ENCODE results near the gene LHFPL3. TPM values are rescaled to one million over a fixed set of nuclear protein-coding genes. Genes with fewer than 3 reads are reported as not detected.

Gene LHFPL3
- total and polyA plus RNA-seq, 9 of the 15 experiments (the other 6 are each of a cell fraction or from before 2014, with no cell fraction given): 0.21 to 0.52 TPM; not detected in 7

DNA sequence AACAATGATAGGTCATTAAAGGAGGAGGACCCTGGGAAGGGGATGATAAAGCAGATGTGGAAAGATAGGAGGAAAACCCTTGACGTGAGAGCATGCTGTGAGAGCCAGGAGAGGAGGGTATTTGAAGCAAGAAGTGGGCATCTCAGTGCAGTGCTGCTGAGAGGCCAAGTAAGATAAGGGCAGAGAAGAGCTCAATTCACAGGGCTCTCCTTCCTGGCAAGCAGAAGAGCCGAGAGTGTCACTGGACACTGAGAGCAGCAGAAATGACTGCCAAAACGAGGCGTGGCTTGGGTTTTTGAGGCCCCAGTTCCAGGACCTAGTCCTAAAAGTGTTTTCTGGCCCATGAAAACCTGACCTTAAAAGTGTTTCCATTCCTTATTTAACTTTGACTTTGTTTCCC lies 213.5 kb downstream of the LHFPL3 start (continued):
- TF ChIP-seq, protein P1, sequence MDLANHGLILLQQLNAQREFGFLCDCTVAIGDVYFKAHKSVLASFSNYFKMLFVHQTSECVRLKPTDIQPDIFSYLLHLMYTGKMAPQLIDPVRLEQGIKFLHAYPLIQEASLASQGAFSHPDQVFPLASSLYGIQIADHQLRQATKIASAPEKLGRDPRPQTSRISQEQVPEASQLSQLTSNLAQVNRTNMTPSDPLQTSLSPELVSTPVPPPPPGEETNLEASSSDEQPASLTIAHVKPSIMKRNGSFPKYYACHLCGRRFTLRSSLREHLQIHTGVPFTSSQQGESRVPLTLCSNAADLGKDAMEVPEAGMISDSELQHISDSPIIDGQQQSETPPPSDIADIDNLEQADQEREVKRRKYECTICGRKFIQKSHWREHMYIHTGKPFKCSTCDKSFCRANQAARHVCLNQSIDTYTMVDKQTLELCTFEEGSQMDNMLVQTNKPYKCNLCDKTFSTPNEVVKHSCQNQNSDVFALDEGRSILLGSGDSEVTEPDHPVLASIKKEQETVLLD (IDR thresholded peaks at IDR 0.05): no peak
- TF ChIP-seq, protein P2, sequence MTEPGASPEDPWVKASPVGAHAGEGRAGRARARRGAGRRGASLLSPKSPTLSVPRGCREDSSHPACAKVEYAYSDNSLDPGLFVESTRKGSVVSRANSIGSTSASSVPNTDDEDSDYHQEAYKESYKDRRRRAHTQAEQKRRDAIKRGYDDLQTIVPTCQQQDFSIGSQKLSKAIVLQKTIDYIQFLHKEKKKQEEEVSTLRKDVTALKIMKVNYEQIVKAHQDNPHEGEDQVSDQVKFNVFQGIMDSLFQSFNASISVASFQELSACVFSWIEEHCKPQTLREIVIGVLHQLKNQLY (CRISPR knock-in tag; conservative IDR thresholded peaks at IDR 0.05): no peak
- no peak for TF ChIP-seq FOXA1 (IDR thresholded peaks at IDR 0.05; ENCODE audit: borderline replicate concordance)

DNA sequence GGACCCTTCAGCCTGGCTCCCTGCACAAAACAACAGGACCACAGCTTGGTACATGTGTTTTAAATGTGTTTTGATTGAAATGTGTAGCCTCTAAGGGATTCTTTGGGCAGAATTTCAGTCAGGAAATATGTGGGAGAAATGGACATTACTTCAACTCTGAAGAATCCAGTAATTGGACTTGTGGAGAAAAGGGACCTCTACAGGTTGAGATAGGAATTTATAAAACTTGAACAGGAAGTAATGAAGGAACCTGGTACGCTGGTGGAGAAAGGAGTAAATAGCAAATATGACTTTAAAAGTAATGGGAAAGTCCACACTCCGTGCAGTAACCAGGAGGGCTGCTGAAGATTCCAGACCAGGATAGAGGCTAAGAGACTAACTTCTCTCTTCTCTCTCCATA lies 220.5 kb downstream of the LHFPL3 start:
- no peaks in the 10 kb centered on the region for H3K36me3 ChIP-seq (ENCODE audit: control insufficient read depth, insufficient read depth, low read length)
- no TSS peak for BruUV-seq (replicated peaks)
- no peaks in the 10 kb centered on the region for H4K20me1 ChIP-seq (replicated peaks; ENCODE audit: control insufficient read depth, insufficient read depth, low read length)
- intact Hi-C loops (cut with micrococcal nuclease): loop anchor here (10.0 kb wide), 1 partner anchor 324 kb away; no protein-coding TSS in a partner anchor
- no peak overlapping the region for H3K4me2 ChIP-seq (ENCODE audit: insufficient read depth, low read length)
- WGBS (ENCODE audit: insufficient coverage, low coverage, missing lambda C conversion rate): 0% methylated on average over 2 of the region's 2 CpGs
- DNase-seq (ENCODE audit: extremely low read depth in 1 of 4, low spot score in 3 of 4): peak in 2 of 4 experiments; percentile 9 to 17
- no peak overlapping the region for H3K9ac ChIP-seq (ENCODE audit: insufficient read depth in 1 of 2, low read depth in 2 of 2, low read length in 2 of 2)
- POLR2A ChIA-PET: interaction anchor here (0.6 kb wide), 1 partner anchor 80 kb away, joined by 3 read pairs; no protein-coding TSS in a partner anchor
- CTCF ChIA-PET (ENCODE audit: low intra/inter-chr PET ratio): no interaction called here
- H3K27me3 ChIP-seq (ENCODE audit: control insufficient read depth in 2 of 2, insufficient read depth in 2 of 2, low read length in 2 of 2): no peaks in the 10 kb centered on the region
- FAIRE-seq: no peak
- H3K9me1 ChIP-seq (ENCODE audit: control insufficient read depth, insufficient read depth, low read length): no peaks in the 10 kb centered on the region
- in situ Hi-C loops (cut with MboI): no loop called here
- H3K4me1 ChIP-seq (replicated peaks in 1 of 2; ENCODE audit: control insufficient read depth in 2 of 2, insufficient read depth in 2 of 2, low read length in 2 of 2): no peaks in the 10 kb centered on the region
- H2AFZ ChIP-seq (ENCODE audit: low read depth, low read length): no peak overlapping the region
- no peaks in the 10 kb centered on the region for H3K79me2 ChIP-seq (ENCODE audit: control insufficient read depth, insufficient read depth, low read length)
- H3K4me3 ChIP-seq: no peak overlapping the region
- no peak for TF ChIP-seq HNRNPUL1 (IDR thresholded peaks at IDR 0.05; ENCODE audit: low read length)
- TF ChIP-seq FOXA3 (CRISPR knock-in tag; conservative IDR thresholded peaks at IDR 0.05 in 1 of 2, IDR thresholded peaks at IDR 0.05 in 1 of 2): no peak
- TF ChIP-seq RAD21 (CRISPR knock-in tag; conservative IDR thresholded peaks at IDR 0.05 in 1 of 2, IDR thresholded peaks at IDR 0.05 in 1 of 2): peak in 1 of 2 experiments; percentile 7; a peak in 1 of 4 replicates
- TF ChIP-seq, protein P3, sequence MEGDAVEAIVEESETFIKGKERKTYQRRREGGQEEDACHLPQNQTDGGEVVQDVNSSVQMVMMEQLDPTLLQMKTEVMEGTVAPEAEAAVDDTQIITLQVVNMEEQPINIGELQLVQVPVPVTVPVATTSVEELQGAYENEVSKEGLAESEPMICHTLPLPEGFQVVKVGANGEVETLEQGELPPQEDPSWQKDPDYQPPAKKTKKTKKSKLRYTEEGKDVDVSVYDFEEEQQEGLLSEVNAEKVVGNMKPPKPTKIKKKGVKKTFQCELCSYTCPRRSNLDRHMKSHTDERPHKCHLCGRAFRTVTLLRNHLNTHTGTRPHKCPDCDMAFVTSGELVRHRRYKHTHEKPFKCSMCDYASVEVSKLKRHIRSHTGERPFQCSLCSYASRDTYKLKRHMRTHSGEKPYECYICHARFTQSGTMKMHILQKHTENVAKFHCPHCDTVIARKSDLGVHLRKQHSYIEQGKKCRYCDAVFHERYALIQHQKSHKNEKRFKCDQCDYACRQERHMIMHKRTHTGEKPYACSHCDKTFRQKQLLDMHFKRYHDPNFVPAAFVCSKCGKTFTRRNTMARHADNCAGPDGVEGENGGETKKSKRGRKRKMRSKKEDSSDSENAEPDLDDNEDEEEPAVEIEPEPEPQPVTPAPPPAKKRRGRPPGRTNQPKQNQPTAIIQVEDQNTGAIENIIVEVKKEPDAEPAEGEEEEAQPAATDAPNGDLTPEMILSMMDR (IDR thresholded peaks at IDR 0.05 in 2 of 3, conservative IDR thresholded peaks at IDR 0.05 in 1 of 3; ENCODE audit: insufficient read depth in 2 of 3, low read depth in 1 of 3, low read length in 3 of 3): peak; percentile 36 to 41 (median 39); a peak in 4 of 6 replicates
- TF ChIP-seq ZNF24 (IDR thresholded peaks at IDR 0.05): 0 out of 2 replicates have a peak, but pooled peaks have one; percentile 47
- 0 out of 2 replicates have a peak, but pooled peaks have one; percentile 16 for TF ChIP-seq GABPA (tag; conservative IDR thresholded peaks at IDR 0.05; ENCODE audit: low read depth)
- TF ChIP-seq NR4A1 (CRISPR knock-in tag; IDR thresholded peaks at IDR 0.05): no peak
- no peak for TF ChIP-seq NR4A1 (tag; IDR thresholded peaks at IDR 0.05)
- ATAC-seq: peak; percentile 74
- no peak overlapping the region for H3K27ac ChIP-seq (ENCODE audit: extremely low read depth, low read depth, low read length)
- no peaks in the 10 kb centered on the region for H3K9me3 ChIP-seq (replicated peaks; ENCODE audit: control insufficient read depth, insufficient read depth, low read depth, low read length)

Measured in K562 (cell line).